CD14-positive monocyte (primary cell): ENCODE results near the gene HLA-DOB. TPM values are rescaled to one million over a fixed set of nuclear protein-coding genes. Genes with fewer than 3 reads are reported as not detected.

Experiments used
- DNase-seq, 3 donors: peaks; one replicate each; pipeline ENCODE4 v3.0.0-alpha.2; 2011 to 2022
- H2AFZ ChIP-seq: 2 replicates; pipeline ENCODE4 v1.6.0; 2012; ENCODE audit warnings: mild to moderate bottlenecking, low read depth, low read length, inconsistent platforms; ENCODE audit not compliant: insufficient read depth, poor library complexity, severe bottlenecking
- H3K27ac ChIP-seq, 2 donors: 1 replicate in 1 of 2; 2 replicates in 1 of 2; pipeline ENCODE4 v1.5.1; 2012 to 2013; ENCODE audit warnings: low read length in 2 of 2, control low read depth in 1 of 2, inconsistent platforms in 1 of 2, low read depth in 1 of 2, mild to moderate bottlenecking in 1 of 2
- H3K27me3 ChIP-seq, 2 donors: one replicate each; pipeline versions ENCODE4 v1.6.0 to v1.6.1; 2011 to 2013; ENCODE audit warnings: low read length in 2 of 2; ENCODE audit not compliant: control insufficient read depth in 2 of 2, insufficient read depth in 2 of 2
- H3K36me3 ChIP-seq, 2 donors: replicated peaks in 1 of 2; 1 replicate in 1 of 2; 2 replicates in 1 of 2; pipeline versions ENCODE4 v1.5.1 to v1.6.1; 2012 to 2013; ENCODE audit warnings: low read length in 2 of 2, control low read depth in 1 of 2, inconsistent platforms in 1 of 2, mild to moderate bottlenecking in 1 of 2; ENCODE audit not compliant: insufficient read depth in 2 of 2, control insufficient read depth in 1 of 2
- H3K4me1 ChIP-seq, 2 donors: 1 replicate in 1 of 2; 2 replicates in 1 of 2; pipeline versions ENCODE4 v1.5.1 to v1.6.1; 2012 to 2013; ENCODE audit warnings: low read length in 2 of 2, control low read depth in 1 of 2, inconsistent platforms in 1 of 2, mild to moderate bottlenecking in 1 of 2, moderate library complexity in 1 of 2; ENCODE audit not compliant: insufficient read depth in 2 of 2, control insufficient read depth in 1 of 2
- H3K4me2 ChIP-seq: replicated peaks from 2 replicates; pipeline ENCODE3; 2012; ENCODE audit warnings: low read length, moderate library complexity, mild to moderate bottlenecking; ENCODE audit not compliant: poor library complexity, severe bottlenecking; ENCODE audit errors: extremely low read depth
- H3K4me3 ChIP-seq, 3 experiments: fragments of 200-600 bp in 1 of 3; sonication (generic) in 1 of 3; replicated peaks in 1 of 3; 1 replicate in 2 of 3; 2 replicates in 1 of 3; pipeline ENCODE4 v1.5.1; 2011 to 2013; ENCODE audit warnings: low read length in 3 of 3, mild to moderate bottlenecking in 3 of 3, control low read depth in 2 of 3, low read depth in 2 of 3, inconsistent platforms in 1 of 3, moderate library complexity in 1 of 3
- H3K79me2 ChIP-seq: 2 replicates; pipeline ENCODE4 v1.6.0; 2012; ENCODE audit warnings: mild to moderate bottlenecking, control low read depth, inconsistent platforms, low read length, moderate library complexity; ENCODE audit not compliant: insufficient read depth
- H3K9ac ChIP-seq: 2 replicates; pipeline ENCODE4 v1.6.0; 2017; ENCODE audit warnings: low read length, mild to moderate bottlenecking; ENCODE audit not compliant: insufficient read depth, poor library complexity, severe bottlenecking
- H3K9me3 ChIP-seq, 2 donors: replicated peaks in 1 of 2; 1 replicate in 1 of 2; 2 replicates in 1 of 2; pipeline versions ENCODE4 v1.5.1 to v1.6.1; 2012 to 2013; ENCODE audit warnings: low read length in 2 of 2, control low read depth in 1 of 2; ENCODE audit not compliant: control insufficient read depth in 1 of 2, insufficient read depth in 1 of 2
- H4K20me1 ChIP-seq: 2 replicates; pipeline ENCODE4 v1.6.0; 2012; ENCODE audit warnings: mild to moderate bottlenecking, low read length, control low read depth, moderate library complexity; ENCODE audit not compliant: insufficient read depth
- H3K27ac Mint-ChIP-seq, 7 donors: one replicate each; pipeline ENCODE4 v1.8.0; 2020; ENCODE audit warnings: mild to moderate bottlenecking in 7 of 7, mixed read lengths in 7 of 7, moderate library complexity in 6 of 7, inconsistent platforms in 2 of 7
- H3K27me3 Mint-ChIP-seq, 3 donors: one replicate each; pipeline ENCODE4 v1.8.0; 2021 to 2022; ENCODE audit warnings: low read depth in 3 of 3, mild to moderate bottlenecking in 3 of 3, mixed read lengths in 3 of 3, moderate library complexity in 3 of 3, inconsistent platforms in 1 of 3
- H3K36me3 Mint-ChIP-seq, 2 donors: one replicate each; pipeline ENCODE4 v1.8.0; 2020; ENCODE audit warnings: mixed read lengths in 2 of 2, inconsistent platforms in 1 of 2, mild to moderate bottlenecking in 1 of 2
- H3K4me1 Mint-ChIP-seq: one replicate; pipeline ENCODE4 v1.8.0; 2020; ENCODE audit warnings: mild to moderate bottlenecking, mixed read lengths
- H3K4me3 Mint-ChIP-seq, 2 donors: one replicate each; pipeline ENCODE4 v1.8.0; 2020; ENCODE audit warnings: mild to moderate bottlenecking in 2 of 2, mixed read lengths in 2 of 2, moderate library complexity in 1 of 2
- H3K9me3 Mint-ChIP-seq, 7 donors: one replicate each; pipeline ENCODE4 v1.8.0; 2020 to 2022; ENCODE audit warnings: mixed read lengths in 7 of 7, mild to moderate bottlenecking in 6 of 7, moderate library complexity in 6 of 7, inconsistent platforms in 2 of 7
- CTCF ChIP-seq: fragments of 200-600 bp; IDR thresholded peaks from one replicate; pipeline ENCODE4 v1.8.0; 2022; ENCODE audit warnings: antibody characterized with exemption, mild to moderate bottlenecking
- WGBS: methylation state at CpG from one replicate; pipeline ENCODE4 v1.1.5; 2013; ENCODE audit warnings: missing lambda C conversion rate; ENCODE audit not compliant: insufficient coverage; 5-methylcytosine and 5-hydroxymethylcytosine counted together
- intact Hi-C, 2 donors: fragments of 100-400 bp; cut with micrococcal nuclease; formaldehyde crosslinking; loops; one replicate each; pipeline versions ENCODE4 v1.15.0 to v1.15.1; 2023
- polyA plus RNA-seq, 3 donors: library from polyadenylated mRNA; depleted of rRNA in 1 of 3; unstranded in 2 of 3; stranded (reverse) in 1 of 3; fragments of 300-500 nt in 2 of 3; fragments of >200 nt in 1 of 3; fragmentation: Illumina TruSeq in 2 of 3; gene quantifications; 1 replicate in 2 of 3; 2 replicates in 1 of 3; pipeline ENCODE4 v1.2.3, GENCODE V29; 2012 to 2021

Gene HLA-DOB
- polyA plus RNA-seq, 3 donors: 0.25 to 6.2 (median 0.64) TPM

- Histone ChIP-seq H3K4me3 (no peak overlapping the region), H3K27me3 (peaks cover 13 to 17% of the 10 kb centered on the region in 2 donors), H3K9me3 (no peaks in the 10 kb centered on the region), H3K9ac (no peak overlapping the region), H3K79me2 (no peaks in the 10 kb centered on the region), H3K36me3 (no peaks in the 10 kb centered on the region), H3K27ac (no peak overlapping the region), H3K4me1 (no peaks in the 10 kb centered on the region), H3K4me2 (no peak overlapping the region), H4K20me1 (no peaks in the 10 kb centered on the region), H2AFZ (no peak overlapping the region)
- peak in 2 of 3 donors; percentile 7 to 47 for DNase-seq
- Mint-ChIP-seq H3K27me3 (peaks cover 10 to 24% (median 20%) of the 10 kb centered on the region in 3 donors), H3K27ac (no peak overlapping the region), H3K9me3 (peaks cover 0 to 1% (median 0%) of the 10 kb centered on the region in 7 donors), H3K4me3 (no peak overlapping the region), H3K36me3 (no peaks in the 10 kb centered on the region), H3K4me1 (peaks cover 4% of the 10 kb centered on the region)
- intact Hi-C loops: no loop called here
- no peak for TF ChIP-seq CTCF
- WGBS: no CpG with 5 or more reads among the region's 1 CpG
Observed at GRCh38 chr6:32774426-32774825, 42.4 kb downstream of the HLA-DOB start.

- DNase-seq: no peak
- Histone ChIP-seq H3K9me3 (no peaks in the 10 kb centered on the region), H3K4me1 (no peaks in the 10 kb centered on the region), H3K4me2 (no peak overlapping the region), H3K36me3 (no peaks in the 10 kb centered on the region), H4K20me1 (no peaks in the 10 kb centered on the region), H3K79me2 (no peaks in the 10 kb centered on the region), H2AFZ (no peak overlapping the region), H3K9ac (no peak overlapping the region), H3K27me3 (peaks cover 18 to 30% of the 10 kb centered on the region in 2 donors), H3K4me3 (no peak overlapping the region), H3K27ac (no peak overlapping the region)
- no CpG with 5 or more reads among the region's 1 CpG for WGBS
- Mint-ChIP-seq H3K4me3 (peak overlapping the region in 1 of 2 donors; percentile 33), H3K27ac (no peak overlapping the region), H3K4me1 (peaks cover 1% of the 10 kb centered on the region), H3K27me3 (peaks cover 18 to 32% (median 28%) of the 10 kb centered on the region in 3 donors), H3K9me3 (no peaks in the 10 kb centered on the region), H3K36me3 (no peaks in the 10 kb centered on the region)
- intact Hi-C loops: no loop called here
- TF ChIP-seq CTCF: no peak
Observed at GRCh38 chr6:32772656-32773055, 44.1 kb downstream of the HLA-DOB start.
